GM12892 (cell line): ENCODE data around the gene PLXNB2.

Source experiments
- POLR2A ChIP-seq: IDR thresholded peaks from 2 replicates; pipeline ENCODE4 v1.6.1; 2011; ENCODE audit warnings: low read depth, low read length, control low read depth
- POLR2AphosphoS5 ChIP-seq: IDR thresholded peaks from 2 replicates; pipeline ENCODE4 v1.6.1; 2011; ENCODE audit warnings: low read depth, low read length, control low read depth

- TF ChIP-seq POLR2A (no peak), POLR2AphosphoS5 (no peak)
Observed at GRCh38 chr22:50264946-50265669, 42.3 kb downstream of the PLXNB2 start.
